SHP77 treated with DMSO at 0.1 percent for 48 hours (cell line): ENCODE data around the gene PCGF1.
"Not testable (repeated sequence)": the region's sequence is repeated elsewhere in the genome, so short reads cannot be mapped to it uniquely, and the experiment has no call there.

Experiments used
- DNase-seq: peaks from one replicate; lab custom pipeline; 2025; lab: John Stamatoyannopoulos, UW

Gene PCGF1

GRCh38 chr2:74499267-74499939 lies 8.1 kb downstream of the PCGF1 start, which contains the start of gene LBX2:
Gene LBX2 (minus strand): TSS chr2:74499603. CDS start chr2:74499537, 66 bp downstream.
- no peak for DNase-seq

GRCh38 chr2:74498500-74499266 lies 8.8 kb downstream of the PCGF1 start:
- DNase-seq = no peak

GRCh38 chr2:74497777-74498499 lies 9.6 kb downstream of the PCGF1 start:
- DNase-seq = no peak

GRCh38 chr2:74496997-74497776 lies 10.3 kb downstream of the PCGF1 start:
- DNase-seq = no peak

GRCh38 chr2:74495440-74495839 lies 12.1 kb downstream of the PCGF1 start:
- DNase-seq = no peak

- no peak for DNase-seq
Observed at GRCh38 chr2:74493546-74493945, 13.9 kb downstream of the PCGF1 start.

- DNase-seq = no peak
Observed at GRCh38 chr2:74491648-74492544, 15.6 kb downstream of the PCGF1 start.

GRCh38 chr2:74489906-74490305 lies 17.6 kb downstream of the PCGF1 start:
- DNase-seq = no peak

- DNase-seq = no peak
Observed at GRCh38 chr2:74488643-74489481, 18.6 kb downstream of the PCGF1 start.

- no peak for DNase-seq
Observed at GRCh38 chr2:74486141-74486540, 21.4 kb downstream of the PCGF1 start.

- not testable (repeated sequence) for DNase-seq
Observed at GRCh38 chr2:74483675-74484164, 23.8 kb downstream of the PCGF1 start.

GRCh38 chr2:74482801-74483674 lies 24.5 kb downstream of the PCGF1 start, which contains the start of the genes CCDC142 and TTC31:
Gene CCDC142 (minus strand): TSS chr2:74482998. CDS start chr2:74482837, 161 bp downstream.
Gene TTC31 (plus strand): TSS chr2:74483081. CDS start chr2:74483096, 15 bp downstream.
- peak; percentile 95 for DNase-seq

GRCh38 chr2:74481961-74482800 lies 25.3 kb downstream of the PCGF1 start:
- no peak for DNase-seq

- no peak for DNase-seq
Observed at GRCh38 chr2:74481431-74481830, 26.1 kb downstream of the PCGF1 start.

GRCh38 chr2:74474899-74475298 lies 32.6 kb downstream of the PCGF1 start:
- no peak for DNase-seq

GRCh38 chr2:74474481-74474880 lies 33.0 kb downstream of the PCGF1 start:
- DNase-seq = no peak

- DNase-seq = no peak
Observed at GRCh38 chr2:74472945-74473258, 34.6 kb downstream of the PCGF1 start.
